SU-DHL-6 (cell line): ENCODE results near the gene NDUFS8.

Experiments used
- H2AFZ ChIP-seq: fragments of 200-600 bp; sonication (generic); 2 replicates; pipeline ENCODE4 v1.6.1; 2014; ENCODE audit warnings: low read depth, mild to moderate bottlenecking, moderate library complexity, mixed read lengths, antibody characterized with exemption, low read length; ENCODE audit not compliant: severe bottlenecking
- H3F3A ChIP-seq: fragments of 200-600 bp; shearing (Covaris generic); 2 replicates; pipeline ENCODE4 v1.6.0; 2016; ENCODE audit warnings: antibody characterized with exemption, mild to moderate bottlenecking; ENCODE audit not compliant: insufficient read depth
- H3K27ac ChIP-seq: fragments of 200-600 bp; sonication (generic); 2 replicates; pipeline ENCODE4 v1.5.1; 2016; ENCODE audit warnings: low read depth, mild to moderate bottlenecking, low read length, moderate library complexity, mixed read lengths
- H3K27me3 ChIP-seq: fragments of 200-600 bp; sonication (generic), shearing (Covaris generic); 2 replicates; pipeline ENCODE4 v1.6.0; 2014; ENCODE audit warnings: mild to moderate bottlenecking, low read length
- H3K36me3 ChIP-seq: fragments of 200-600 bp; sonication (generic); 2 replicates; pipeline ENCODE4 v1.6.1; 2014; ENCODE audit warnings: mild to moderate bottlenecking, low read length, mixed read lengths
- H3K4me2 ChIP-seq: fragments of 300-600, 200-600 bp; shearing (Covaris generic), sonication (generic); 2 replicates; pipeline ENCODE4 v1.6.0; 2014; ENCODE audit warnings: low read length, low read depth, mild to moderate bottlenecking; ENCODE audit not compliant: poor library complexity, severe bottlenecking
- H3K4me3 ChIP-seq: fragments of 200-600 bp; sonication (generic); 2 replicates; pipeline ENCODE4 v1.5.1; 2014; ENCODE audit warnings: antibody characterized with exemption, low read length, mild to moderate bottlenecking, mixed read lengths; ENCODE audit not compliant: insufficient read depth, poor library complexity, severe bottlenecking
- H3K79me2 ChIP-seq: fragments of 200-600 bp; sonication (generic); 2 replicates; pipeline ENCODE4 v1.6.1; 2014; ENCODE audit warnings: mild to moderate bottlenecking, low read length, moderate library complexity; ENCODE audit not compliant: insufficient read depth
- H3K9ac ChIP-seq: fragments of 200-600 bp; sonication (generic); 2 replicates; pipeline ENCODE4 v1.7.0; 2014; ENCODE audit warnings: mild to moderate bottlenecking, low read length
- H3K9me2 ChIP-seq: fragments of 200-600 bp; sonication (generic); replicated peaks from 2 replicates; pipeline ENCODE4 v1.6.1; 2014; ENCODE audit warnings: low read length; ENCODE audit not compliant: insufficient read depth
- H3K9me3 ChIP-seq: fragments of 200-600 bp; sonication (generic); 2 replicates; pipeline ENCODE4 v1.6.1; 2014; ENCODE audit warnings: low read length, mixed read lengths; ENCODE audit not compliant: insufficient read depth
- H4K20me1 ChIP-seq: fragments of 200-600 bp; sonication (generic); 2 replicates; pipeline ENCODE4 v1.6.1; 2014; ENCODE audit warnings: low read depth, mild to moderate bottlenecking, antibody characterized with exemption, low read length, moderate library complexity, mixed read lengths
- CTCF ChIP-seq: fragments of 200-600 bp; sonication (generic); IDR thresholded peaks from one replicate; pipeline ENCODE4 v1.5.1; 2017; ENCODE audit warnings: antibody characterized with exemption, mild to moderate bottlenecking, low read length, moderate library complexity; ENCODE audit not compliant: insufficient read depth, poor library complexity, severe bottlenecking
- EZH2phosphoT487 ChIP-seq: fragments of 200-600 bp; sonication (generic), shearing (Covaris generic); conservative IDR thresholded peaks from 2 replicates; pipeline ENCODE4 v1.6.1; 2018; ENCODE audit warnings: mild to moderate bottlenecking, antibody characterized with exemption, low read length, moderate library complexity, mixed read lengths

NDUFS8 gene

DNA sequence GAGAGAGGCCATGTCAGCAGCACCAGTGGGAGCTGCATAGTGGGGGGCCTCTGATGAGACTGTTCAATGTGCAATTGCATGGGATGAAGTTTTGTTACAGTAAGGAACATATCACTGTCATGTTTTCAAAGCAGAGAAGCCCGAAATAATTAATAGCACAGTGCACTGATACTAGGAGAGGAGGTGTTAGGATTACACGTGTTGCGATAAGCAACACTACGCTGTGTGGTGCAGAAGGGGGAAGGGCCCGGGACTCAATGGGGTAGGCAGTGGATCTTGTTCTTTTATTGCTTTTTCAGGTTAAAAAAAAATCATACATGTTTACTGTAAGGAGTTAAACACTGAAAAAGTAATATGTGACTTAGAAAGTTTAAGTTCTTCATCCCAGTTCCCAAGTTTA is 37.5 kb downstream of the NDUFS8 start:
- Histone ChIP-seq H2AFZ (no peak overlapping the region), H3K9me2 (no peaks in the 10 kb centered on the region), H3K9ac (no peak overlapping the region), H3K9me3 (no peaks in the 10 kb centered on the region), H3K4me2 (no peak overlapping the region), H3K36me3 (0 out of 2 replicates have a peak, but pooled peaks cover 3% of the 10 kb centered on the region), H3K79me2 (no peaks in the 10 kb centered on the region), H3F3A (no peaks in the 10 kb centered on the region), H3K27me3 (no peaks in the 10 kb centered on the region), H4K20me1 (no peaks in the 10 kb centered on the region), H3K27ac (no peak overlapping the region), H3K4me3 (no peak overlapping the region)
- no peak for TF ChIP-seq CTCF
- no peak for TF ChIP-seq EZH2phosphoT487

GRCh38 chr11:68071281-68072048 is 41.0 kb downstream of the NDUFS8 start:
- Histone ChIP-seq H4K20me1 (no peaks in the 10 kb centered on the region), H3K4me3 (no peak overlapping the region), H2AFZ (no peak overlapping the region), H3K27me3 (no peaks in the 10 kb centered on the region), H3F3A (no peaks in the 10 kb centered on the region), H3K9me3 (no peaks in the 10 kb centered on the region), H3K27ac (no peak overlapping the region), H3K79me2 (no peaks in the 10 kb centered on the region), H3K4me2 (no peak overlapping the region), H3K9ac (no peak overlapping the region), H3K36me3 (no peaks in the 10 kb centered on the region), H3K9me2 (no peaks in the 10 kb centered on the region)
- no peak for TF ChIP-seq EZH2phosphoT487

GRCh38 chr11:68074584-68075352 is 44.3 kb downstream of the NDUFS8 start:
- no peak overlapping the region for H3K4me3 ChIP-seq
- H3K9me2 ChIP-seq = no peaks in the 10 kb centered on the region
- no peak overlapping the region for H3K4me2 ChIP-seq
- H3K79me2 ChIP-seq = no peaks in the 10 kb centered on the region
- H3K27ac ChIP-seq = no peak overlapping the region
- no peaks in the 10 kb centered on the region for H3K27me3 ChIP-seq
- no peaks in the 10 kb centered on the region for H3K36me3 ChIP-seq
- H2AFZ ChIP-seq = no peak overlapping the region
- H3K9me3 ChIP-seq = no peaks in the 10 kb centered on the region
- no peaks in the 10 kb centered on the region for H4K20me1 ChIP-seq
- H3F3A ChIP-seq = no peaks in the 10 kb centered on the region
- H3K9ac ChIP-seq = no peak overlapping the region
- TF ChIP-seq EZH2phosphoT487 = no peak
- no peak for TF ChIP-seq CTCF
